IMR-90 (cell line): ENCODE results near the gene YRDC. TPM values are rescaled to one million over a fixed set of nuclear protein-coding genes. Genes with fewer than 3 reads are reported as not detected.
A peak's percentile ranks its signal among the peaks of the same experiment; 100 is the strongest.

Experiments
- ATAC-seq: fragments of 200-7000 bp; cut with Tn5 transposase; 2 replicates; pipeline ENCODE4 v1.9.1; 2020; ENCODE audit warnings: low read depth, mild to moderate bottlenecking, moderate library complexity
- BruUV-seq: library from RNA; stranded (reverse); fragments of 400-500 nt; replicated peaks from 2 replicates; lab custom pipeline; 2021; lab: Mats Ljungman, UMichigan
- CTCF ChIA-PET: fragments of 300-600 bp; formaldehyde crosslinking; extraction: SDS; loops from one replicate; lab custom pipeline; 2021; ENCODE audit warnings: antibody characterized with exemption; lab: Yijun Ruan, JAX
- POLR2A ChIA-PET: fragments of 300-600 bp; sonication (Branson Sonifier 250); formaldehyde crosslinking; loops from one replicate; lab custom pipeline; 2022; ENCODE audit warnings: antibody characterized with exemption; ENCODE audit not compliant: unreplicated experiment; lab: Charles Lee
- DNase-seq: peaks from one replicate; pipeline ENCODE4 v3.0.0; 2013
- H2AFZ ChIP-seq: replicated peaks from 2 replicates; pipeline ENCODE3; 2013; ENCODE audit warnings: low read length, mild to moderate bottlenecking; ENCODE audit not compliant: poor library complexity
- H2AK5ac ChIP-seq: 2 replicates; pipeline ENCODE4 v1.6.1; 2013; ENCODE audit warnings: low read depth, low read length, inconsistent platforms
- H2AK9ac ChIP-seq: replicated peaks from 2 replicates; pipeline ENCODE3; 2013; ENCODE audit warnings: mild to moderate bottlenecking, low read depth, low read length, moderate library complexity; ENCODE audit not compliant: poor library complexity
- H2BK120ac ChIP-seq: 2 replicates; pipeline ENCODE4 v1.6.1; 2013; ENCODE audit warnings: low read depth, low read length, inconsistent platforms
- H2BK15ac ChIP-seq: 3 replicates; pipeline ENCODE4 v1.6.1; 2013; ENCODE audit warnings: low read depth, low read length, inconsistent platforms
- H2BK20ac ChIP-seq: 2 replicates; pipeline ENCODE4 v1.6.1; 2013; ENCODE audit warnings: low read depth, mild to moderate bottlenecking, inconsistent platforms, low read length, moderate library complexity
- H2BK5ac ChIP-seq: 2 replicates; pipeline ENCODE4 v1.6.1; 2013; ENCODE audit warnings: mild to moderate bottlenecking, low read depth, low read length, inconsistent platforms; ENCODE audit not compliant: poor library complexity, severe bottlenecking
- H3K14ac ChIP-seq: replicated peaks from 2 replicates; pipeline ENCODE4 v1.6.1; 2013; ENCODE audit warnings: low read depth, low read length, inconsistent platforms
- H3K18ac ChIP-seq: 2 replicates; pipeline ENCODE4 v1.6.1; 2013; ENCODE audit warnings: low read depth, low read length, control low read depth
- H3K23ac ChIP-seq: 2 replicates; pipeline ENCODE4 v1.6.1; 2013; ENCODE audit warnings: low read depth, low read length, inconsistent platforms
- H3K27ac ChIP-seq: 2 replicates; pipeline ENCODE4 v1.5.1; 2013; ENCODE audit warnings: mild to moderate bottlenecking, control low read depth, low read length; ENCODE audit not compliant: insufficient read depth
- H3K27me3 ChIP-seq: 2 replicates; pipeline ENCODE4 v1.6.1; 2013; ENCODE audit warnings: low read length; ENCODE audit not compliant: control insufficient read depth, insufficient read depth
- H3K36me3 ChIP-seq: 2 replicates; pipeline ENCODE4 v1.6.1; 2013; ENCODE audit warnings: low read length, mixed read lengths; ENCODE audit not compliant: control insufficient read depth, insufficient read depth
- H3K4ac ChIP-seq: 2 replicates; pipeline ENCODE4 v1.6.1; 2013; ENCODE audit warnings: low read depth, low read length, inconsistent platforms
- H3K4me1 ChIP-seq: 2 replicates; pipeline ENCODE4 v1.6.1; 2013; ENCODE audit warnings: low read length, mixed read lengths; ENCODE audit not compliant: control insufficient read depth, insufficient read depth
- H3K4me2 ChIP-seq: 2 replicates; pipeline ENCODE4 v1.6.1; 2013; ENCODE audit warnings: low read depth, mild to moderate bottlenecking, control low read depth, low read length, moderate library complexity
- H3K4me3 ChIP-seq: 2 replicates; pipeline ENCODE4 v1.5.1; 2013; ENCODE audit warnings: low read depth, mild to moderate bottlenecking, control low read depth, low read length, moderate library complexity; ENCODE audit not compliant: insufficient read depth
- H3K56ac ChIP-seq: 2 replicates; pipeline ENCODE4 v1.6.1; 2013; ENCODE audit warnings: low read length, inconsistent platforms; ENCODE audit not compliant: insufficient read depth; ENCODE audit errors: extremely low read depth
- H3K79me1 ChIP-seq, 2 experiments: 2 replicates each; pipeline ENCODE4 v1.6.1; 2013; ENCODE audit warnings: low read length in 2 of 2, inconsistent platforms in 1 of 2, low read depth in 1 of 2
- H3K9ac ChIP-seq: 2 replicates; pipeline ENCODE4 v1.6.1; 2013; ENCODE audit warnings: low read depth, low read length, control low read depth
- H3K9me1 ChIP-seq: 2 replicates; pipeline ENCODE4 v1.6.1; 2013; ENCODE audit warnings: low read length, inconsistent platforms; ENCODE audit not compliant: insufficient read depth
- H3K9me3 ChIP-seq: 2 replicates; pipeline ENCODE4 v1.6.1; 2013; ENCODE audit warnings: low read length; ENCODE audit not compliant: control insufficient read depth, insufficient read depth
- H4K20me1 ChIP-seq: 2 replicates; pipeline ENCODE4 v1.6.1; 2013; ENCODE audit warnings: low read length, inconsistent platforms; ENCODE audit not compliant: insufficient read depth
- H4K5ac ChIP-seq: 2 replicates; pipeline ENCODE4 v1.6.1; 2013; ENCODE audit warnings: mild to moderate bottlenecking, low read depth, low read length, control low read depth
- H4K8ac ChIP-seq, 2 experiments: 2 replicates each; pipeline ENCODE4 v1.6.1; 2013; ENCODE audit warnings: low read depth in 2 of 2, low read length in 2 of 2, control low read depth in 1 of 2, inconsistent platforms in 1 of 2
- H4K91ac ChIP-seq: 2 replicates; pipeline ENCODE4 v1.6.1; 2013; ENCODE audit warnings: low read depth, low read length, inconsistent platforms; ENCODE audit not compliant: insufficient read depth
- CEBPB ChIP-seq: IDR thresholded peaks from 2 replicates; pipeline ENCODE4 v1.6.1; 2012; ENCODE audit warnings: low read depth, low read length, improper control_type of control experiment
- CHD1 ChIP-seq: IDR thresholded peaks from 2 replicates; pipeline ENCODE4 v1.6.1; 2012; ENCODE audit warnings: low read depth, low read length, improper control_type of control experiment
- CTCF ChIP-seq: conservative IDR thresholded peaks from 2 replicates; pipeline ENCODE4 v1.5.1; 2012; ENCODE audit warnings: mild to moderate bottlenecking, low read depth, low read length, improper control_type of control experiment
- ELK1 ChIP-seq: fragments of 150-350 bp; IDR thresholded peaks from 2 replicates; pipeline ENCODE4 v1.6.1; 2016; ENCODE audit warnings: low read depth, mild to moderate bottlenecking, low read length, moderate library complexity, borderline replicate concordance
- FOS ChIP-seq: fragments of 150-350 bp; IDR thresholded peaks from 2 replicates; pipeline ENCODE4 v1.6.1; 2016; ENCODE audit warnings: low read depth, low read length
- MAZ ChIP-seq: IDR thresholded peaks from 2 replicates; pipeline ENCODE4 v1.6.1; 2012; ENCODE audit warnings: low read depth, mild to moderate bottlenecking, low read length, improper control_type of control experiment, moderate library complexity, borderline replicate concordance
- MXI1 ChIP-seq: IDR thresholded peaks from 2 replicates; pipeline ENCODE4 v1.6.1; 2012; ENCODE audit warnings: low read depth, mild to moderate bottlenecking, low read length, moderate library complexity, borderline replicate concordance
- NFE2L2 ChIP-seq: fragments of 150-350 bp; IDR thresholded peaks from 2 replicates; pipeline ENCODE4 v1.6.1; 2016; ENCODE audit warnings: low read depth, mild to moderate bottlenecking, low read length
- POLR2A ChIP-seq: IDR thresholded peaks from 2 replicates; pipeline ENCODE4 v1.6.1; 2012; ENCODE audit warnings: mild to moderate bottlenecking, low read depth, low read length
- RCOR1 ChIP-seq: IDR thresholded peaks from 2 replicates; pipeline ENCODE4 v1.6.1; 2012; ENCODE audit warnings: mild to moderate bottlenecking, low read length, improper control_type of control experiment; ENCODE audit not compliant: insufficient replicate concordance
- RFX5 ChIP-seq: IDR thresholded peaks from 2 replicates; pipeline ENCODE4 v1.8.0; 2012; ENCODE audit warnings: low read depth, mild to moderate bottlenecking, low read length, moderate library complexity
- SMC3 ChIP-seq: fragments of 150-350 bp; IDR thresholded peaks from 2 replicates; pipeline ENCODE4 v1.6.1; 2016; ENCODE audit warnings: low read depth, mild to moderate bottlenecking, antibody characterized with exemption, low read length, moderate library complexity
- WGBS, 2 experiments: methylation state at CpG; one replicate each; pipeline versions ENCODE4 v1.1.5 to v1.1.7; 2013; ENCODE audit warnings: missing lambda C conversion rate in 2 of 2; ENCODE audit not compliant: insufficient read length in 1 of 2; ENCODE audit errors: extremely low coverage in 2 of 2; 5-methylcytosine and 5-hydroxymethylcytosine counted together
- dilution Hi-C: fragments of 300-500 bp; cut with HindIII; formaldehyde crosslinking; loops from one replicate; pipeline ENCODE4 v1.14.3; 2018; ENCODE audit warnings: low sequenced_read_pairs; ENCODE audit not compliant: unreplicated experiment
- in situ Hi-C: fragments of 300-500 bp; cut with MboI; formaldehyde crosslinking; loops from 3 replicates; pipeline ENCODE4 v1.14.3; 2019; ENCODE audit warnings: low sequenced_read_pairs, inconsistent platforms, mixed read lengths
- intact Hi-C: fragments of 100-400 bp; cut with micrococcal nuclease; formaldehyde crosslinking; loops from 2 replicates; pipeline ENCODE4 v1.10.0; 2022
- polyA plus RNA-seq, 3 experiments: library from polyadenylated mRNA; depleted of rRNA; stranded (reverse); fragments of >200 nt; gene quantifications; 2 replicates each; pipeline ENCODE4 v1.2.3, GENCODE V29; 2012; ENCODE audit warnings: low replicate concordance in 1 of 3
- total RNA-seq: library from RNA; depleted of rRNA; stranded (reverse); fragments of >200 nt; gene quantifications from 2 replicates; pipeline ENCODE4 v1.2.3, GENCODE V29; 2012

Gene YRDC
- total and polyA plus RNA-seq, 2 of the 4 experiments (the other 2 are of a cell fraction) = 21.0 to 21.7 TPM

- Histone ChIP-seq H3K18ac (no peak overlapping the region), H4K8ac (no peak overlapping the region), H3K79me1 (no peaks in the 10 kb centered on the region), H3K4me2 (no peak overlapping the region), H2AK5ac (no peak overlapping the region), H4K5ac (no peak overlapping the region), H2BK20ac (no peak overlapping the region), H3K9me1 (no peaks in the 10 kb centered on the region), H3K27me3 (peaks cover 44% of the 10 kb centered on the region), H2BK120ac (no peak overlapping the region), H3K4me1 (no peaks in the 10 kb centered on the region), H3K9me3 (no peaks in the 10 kb centered on the region; the same call in 1 of the 2 replicates), H2AK9ac (peak overlapping the region; percentile 57), H3K14ac (no peak overlapping the region), H3K4ac (no peak overlapping the region), H4K91ac (no peak overlapping the region), H3K27ac (no peak overlapping the region), H4K20me1 (no peaks in the 10 kb centered on the region), H2BK5ac (no peak overlapping the region), H3K9ac (no peak overlapping the region), H3K36me3 (no peaks in the 10 kb centered on the region), H3K4me3 (no peak overlapping the region), H2AFZ (no peak overlapping the region), H3K56ac (no peak overlapping the region), H2BK15ac (no peak overlapping the region), H3K23ac (no peak overlapping the region)
- ATAC-seq (no peak), DNase-seq (no peak)
- no TSS peak for BruUV-seq
- ChIA-PET POLR2A (no interaction called here), CTCF (no interaction called here)
- WGBS, 2 experiments = 56% methylated on average over 7 of the region's 25 CpGs; no CpG with 5 or more reads in 1 of the 2 experiments
- intact Hi-C loops = no loop called here
- TF ChIP-seq MAZ (no peak), SMC3 (no peak), NFE2L2 (no peak), CTCF (no peak), CEBPB (no peak), POLR2A (no peak), ELK1 (no peak), RCOR1 (no peak), RFX5 (no peak), CHD1 (no peak), MXI1 (no peak), FOS (no peak)
- dilution Hi-C loops = no loop called here
- in situ Hi-C loops = no loop called here
Measured at GRCh38 chr1:37763791-37764413, 44.1 kb downstream of the YRDC start.
